Neuronal stem cell (in vitro differentiated cells): ENCODE measurements around the gene SPRR5. TPM values are rescaled to one million over a fixed set of nuclear protein-coding genes. Genes with fewer than 3 reads are reported as not detected.

Source experiments
- DNase-seq: peaks from one replicate; pipeline ENCODE4 v3.0.0-alpha.2; 2013; ENCODE audit warnings: low spot score
- H2AFZ ChIP-seq: one replicate; pipeline ENCODE4 v1.6.1; 2013; ENCODE audit warnings: mild to moderate bottlenecking, low read length, inconsistent platforms
- H2AK5ac ChIP-seq: 2 replicates; pipeline ENCODE4 v1.6.1; 2013; ENCODE audit warnings: low read depth, mild to moderate bottlenecking, inconsistent platforms, low read length, moderate library complexity, mixed read lengths
- H2BK120ac ChIP-seq: 2 replicates; pipeline ENCODE4 v1.6.1; 2013; ENCODE audit warnings: low read depth, mild to moderate bottlenecking, inconsistent platforms, low read length, moderate library complexity, mixed read lengths
- H2BK12ac ChIP-seq: one replicate; pipeline ENCODE4 v1.6.1; 2013; ENCODE audit warnings: low read length, inconsistent platforms
- H2BK15ac ChIP-seq: 2 replicates; pipeline ENCODE4 v1.6.1; 2013; ENCODE audit warnings: mild to moderate bottlenecking, low read length, inconsistent platforms, mixed read lengths
- H2BK5ac ChIP-seq: one replicate; pipeline ENCODE4 v1.6.1; 2013; ENCODE audit warnings: inconsistent platforms, mild to moderate bottlenecking, low read length, moderate library complexity
- H3K14ac ChIP-seq: one replicate; pipeline ENCODE4 v1.6.1; 2013; ENCODE audit warnings: low read length, inconsistent platforms
- H3K18ac ChIP-seq: 2 replicates; pipeline ENCODE4 v1.6.1; 2013; ENCODE audit warnings: low read length, inconsistent platforms
- H3K23ac ChIP-seq: 2 replicates; pipeline ENCODE4 v1.6.1; 2013; ENCODE audit warnings: low read depth, mild to moderate bottlenecking, mixed read lengths, low read length, inconsistent platforms; ENCODE audit not compliant: poor library complexity
- H3K27ac ChIP-seq: replicated peaks from 3 replicates; pipeline ENCODE4 v1.5.1; 2013; ENCODE audit warnings: low read length, inconsistent platforms
- H3K27me3 ChIP-seq, 3 experiments: 2 replicates each; pipeline ENCODE4 v1.6.1; 2013; ENCODE audit warnings: low read length in 3 of 3, mild to moderate bottlenecking in 2 of 3, inconsistent platforms in 1 of 3, low read depth in 1 of 3, mixed read lengths in 1 of 3, moderate library complexity in 1 of 3; ENCODE audit not compliant: control insufficient read depth in 3 of 3, insufficient read depth in 3 of 3
- H3K36me3 ChIP-seq, 2 donors: replicated peaks in 1 of 2; 2 replicates each; pipeline ENCODE4 v1.6.1; 2013; ENCODE audit warnings: low read length in 2 of 2; ENCODE audit not compliant: control insufficient read depth in 2 of 2, insufficient read depth in 2 of 2
- H3K4ac ChIP-seq: 2 replicates; pipeline ENCODE4 v1.6.1; 2013; ENCODE audit warnings: inconsistent platforms, mild to moderate bottlenecking, low read length, moderate library complexity
- H3K4me1 ChIP-seq, 2 donors: 1 replicate in 1 of 2; 2 replicates in 1 of 2; pipeline ENCODE4 v1.6.1; 2013; ENCODE audit warnings: low read length in 2 of 2, low read depth in 1 of 2; ENCODE audit not compliant: control insufficient read depth in 2 of 2, insufficient read depth in 1 of 2
- H3K4me2 ChIP-seq: one replicate; pipeline ENCODE4 v1.6.1; 2013; ENCODE audit warnings: mild to moderate bottlenecking, low read length, inconsistent platforms; ENCODE audit not compliant: insufficient read depth, poor library complexity, severe bottlenecking
- H3K4me3 ChIP-seq, 2 donors: 2 replicates each; pipeline ENCODE4 v1.5.1; 2013; ENCODE audit warnings: low read length in 2 of 2, mild to moderate bottlenecking in 2 of 2, inconsistent platforms in 1 of 2, moderate library complexity in 1 of 2
- H3K79me1 ChIP-seq: one replicate; pipeline ENCODE4 v1.6.1; 2013; ENCODE audit warnings: low read depth, mild to moderate bottlenecking, inconsistent platforms, low read length, moderate library complexity
- H3K9ac ChIP-seq: one replicate; pipeline ENCODE4 v1.6.1; 2013; ENCODE audit warnings: mild to moderate bottlenecking, low read depth, low read length, inconsistent platforms; ENCODE audit not compliant: poor library complexity
- H3K9me3 ChIP-seq, 2 donors: replicated peaks in 1 of 2; 2 replicates each; pipeline versions ENCODE3 to v1.6.1; 2013; ENCODE audit warnings: low read length in 2 of 2, mild to moderate bottlenecking in 2 of 2, inconsistent platforms in 1 of 2, low read depth in 1 of 2, mixed read lengths in 1 of 2, moderate library complexity in 1 of 2; ENCODE audit not compliant: control insufficient read depth in 2 of 2, insufficient read depth in 1 of 2
- H4K8ac ChIP-seq: one replicate; pipeline ENCODE4 v1.6.1; 2013; ENCODE audit warnings: low read depth, mild to moderate bottlenecking, inconsistent platforms, low read length, moderate library complexity
- H4K91ac ChIP-seq: one replicate; pipeline ENCODE4 v1.6.1; 2013; ENCODE audit warnings: low read length, low read depth, mild to moderate bottlenecking, inconsistent platforms; ENCODE audit not compliant: poor library complexity
- WGBS, 2 donors: extraction: QIAGEN DNeasy Blood & Tissue Kit; methylation state at CpG; one replicate each; pipeline ENCODE4 v1.1.7; 2013; ENCODE audit warnings: missing lambda C conversion rate in 2 of 2, mixed read lengths in 1 of 2; ENCODE audit not compliant: insufficient read length in 2 of 2, insufficient replicate concordance in 1 of 2; ENCODE audit errors: extremely low coverage in 2 of 2; 5-methylcytosine and 5-hydroxymethylcytosine counted together
- polyA plus RNA-seq, 2 experiments: library from polyadenylated mRNA; stranded (reverse); fragments of 200-250 nt; gene quantifications; one replicate each; pipeline ENCODE4 v1.2.3, GENCODE V29; 2013

Gene SPRR5, protein sequence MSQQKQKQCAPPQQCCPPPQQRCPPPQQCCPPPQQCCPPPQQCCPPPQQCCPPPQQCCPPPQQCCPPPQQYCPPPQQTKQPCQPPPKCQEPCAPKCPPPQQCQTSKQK
- polyA plus RNA-seq (2013, experiment 1 of 2): not detected
- polyA plus RNA-seq (2013, experiment 2 of 2): not detected

DNA sequence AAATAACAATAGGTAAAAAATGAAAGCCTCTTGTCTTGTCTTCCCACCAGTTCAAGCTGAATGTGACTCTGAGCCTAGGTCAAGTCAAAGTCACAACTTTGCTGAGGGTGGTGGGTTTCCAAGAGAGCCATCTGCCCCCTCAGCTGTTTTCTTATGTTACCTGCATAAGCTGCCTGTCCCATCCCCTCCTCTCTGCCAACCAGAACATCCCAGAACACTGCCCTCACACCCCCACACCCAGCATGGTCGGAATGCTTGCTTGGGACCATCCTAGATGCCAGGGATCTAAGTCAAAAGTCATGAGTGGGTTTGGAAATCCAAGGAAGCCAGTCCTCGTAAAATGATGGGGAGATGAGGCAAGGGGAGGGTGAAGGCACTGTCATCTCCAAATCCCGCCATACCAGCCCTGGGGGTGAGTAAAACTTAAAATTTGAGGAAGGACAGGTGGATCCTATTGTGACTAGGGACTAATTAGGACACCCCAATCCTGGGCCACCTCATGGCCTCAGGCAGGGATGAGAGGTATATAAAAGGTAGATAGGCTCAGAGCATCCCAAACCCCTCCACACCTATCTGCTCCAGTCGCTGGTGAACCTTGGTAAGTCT, at the start of gene SPRR5:
TSS of gene SPRR5 (plus strand) at position 556 of the 606 bp plus-strand sequence. CDS start 1,349 bp downstream, outside the sequence.
- WGBS, 2 donors: no CpG with 5 or more reads among the region's 4 CpGs
- Histone ChIP-seq H3K18ac (no peak within 1 kb of the TSS), H4K8ac (no peak within 1 kb of the TSS), H3K4ac (no peak within 1 kb of the TSS), H3K9me3 (no peaks in the 10 kb centered on the region), H2AFZ (no peak within 1 kb of the TSS), H4K91ac (no peak within 1 kb of the TSS), H3K27me3 (no peaks in the 10 kb centered on the region), H2BK12ac (no peak within 1 kb of the TSS), H3K9ac (no peak within 1 kb of the TSS), H3K23ac (no peak within 1 kb of the TSS), H3K4me1 (no peaks in the 10 kb centered on the region), H3K4me2 (no peak within 1 kb of the TSS), H2BK120ac (no peak within 1 kb of the TSS), H3K4me3 (no peak within 1 kb of the TSS), H2AK5ac (no peak within 1 kb of the TSS), H3K36me3 (no peaks in the 10 kb centered on the region), H2BK15ac (no peak within 1 kb of the TSS), H3K27ac (no peak within 1 kb of the TSS), H3K14ac (no peak within 1 kb of the TSS), H3K79me1 (no peaks in the 10 kb centered on the region), H2BK5ac (no peak within 1 kb of the TSS)
- no peak for DNase-seq

DNA sequence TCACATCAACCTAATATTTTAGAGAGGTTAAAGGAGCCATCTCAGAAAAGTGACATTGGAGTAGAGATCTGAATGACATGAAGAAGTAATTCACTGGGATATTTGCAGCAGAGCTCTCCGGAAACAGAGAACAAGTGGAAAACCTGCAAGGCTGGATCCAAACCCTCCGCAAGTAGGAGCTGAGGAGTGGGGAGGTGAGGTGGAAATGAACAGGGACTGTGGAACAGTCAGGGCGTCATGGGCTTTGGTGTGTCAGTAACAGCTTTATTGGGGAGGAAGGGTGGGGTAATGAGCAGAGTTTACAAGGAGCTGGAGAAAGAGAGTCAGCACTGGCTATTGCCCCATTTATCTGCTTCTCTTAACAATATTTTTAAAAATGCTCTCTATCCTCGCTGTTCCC, 48.0 kb upstream of the SPRR5 start:
- WGBS, 2 donors: no CpG with 5 or more reads among the region's 4 CpGs
- H2BK15ac ChIP-seq: no peak overlapping the region
- H2BK5ac ChIP-seq: no peak overlapping the region

DNA sequence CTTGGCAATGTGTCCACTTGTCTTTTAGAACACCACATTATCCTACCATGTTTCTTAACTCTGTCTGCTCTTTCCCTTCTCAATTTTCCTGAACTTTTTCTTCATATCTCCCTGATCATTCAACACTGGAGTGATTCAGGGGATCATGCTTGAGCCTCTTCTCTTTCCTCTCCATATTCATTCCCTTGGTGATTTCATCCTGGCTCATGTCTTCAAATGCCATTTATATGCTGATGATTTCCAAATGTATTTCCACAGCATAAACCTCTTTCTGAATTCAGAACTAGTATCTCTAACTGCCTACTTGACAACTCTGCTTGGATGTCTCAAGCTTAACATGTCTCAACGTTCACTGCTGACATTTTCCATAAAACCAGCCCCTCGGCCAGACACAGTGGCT, 47.1 kb upstream of the SPRR5 start:
- Histone ChIP-seq H2AK5ac (no peak overlapping the region), H3K27me3 (peaks cover 0 to 10% (median 0%) of the 10 kb centered on the region in 3 experiments), H3K14ac (no peak overlapping the region), H3K9me3 (no peaks in the 10 kb centered on the region), H3K18ac (no peak overlapping the region), H2AFZ (no peak overlapping the region), H3K79me1 (no peaks in the 10 kb centered on the region), H3K27ac (no peak overlapping the region), H3K4me3 (no peak overlapping the region), H3K36me3 (no peaks in the 10 kb centered on the region), H3K4me2 (no peak overlapping the region), H4K91ac (no peak overlapping the region), H3K23ac (no peak overlapping the region), H4K8ac (no peak overlapping the region), H2BK120ac (no peak overlapping the region), H3K9ac (no peak overlapping the region), H2BK15ac (no peak overlapping the region), H3K4me1 (no peaks in the 10 kb centered on the region), H2BK12ac (no peak overlapping the region), H3K4ac (no peak overlapping the region), H2BK5ac (no peak overlapping the region)
- DNase-seq: no peak
- WGBS, 2 donors: no CpG with 5 or more reads among the region's 2 CpGs

More for the DNA sequence above, 48.0 kb upstream of the SPRR5 start:
- no peak overlapping the region for H3K27ac ChIP-seq
- no peak for DNase-seq
- no peaks in the 10 kb centered on the region for H3K4me1 ChIP-seq
- no peak overlapping the region for H3K14ac ChIP-seq
- H3K9ac ChIP-seq: no peak overlapping the region
- H3K4ac ChIP-seq: no peak overlapping the region
- no peak overlapping the region for H3K18ac ChIP-seq
- H4K8ac ChIP-seq: no peak overlapping the region
- no peak overlapping the region for H2AFZ ChIP-seq
- no peak overlapping the region for H3K23ac ChIP-seq
- no peak overlapping the region for H3K4me2 ChIP-seq
- H3K4me3 ChIP-seq: no peak overlapping the region
- no peak overlapping the region for H2BK120ac ChIP-seq
- H3K27me3 ChIP-seq: peaks cover 0 to 10% (median 0%) of the 10 kb centered on the region in 3 experiments
- no peak overlapping the region for H4K91ac ChIP-seq
- no peaks in the 10 kb centered on the region for H3K36me3 ChIP-seq
- H2AK5ac ChIP-seq: no peak overlapping the region
- H3K79me1 ChIP-seq: no peaks in the 10 kb centered on the region
- H2BK12ac ChIP-seq: no peak overlapping the region
- no peaks in the 10 kb centered on the region for H3K9me3 ChIP-seq

DNA sequence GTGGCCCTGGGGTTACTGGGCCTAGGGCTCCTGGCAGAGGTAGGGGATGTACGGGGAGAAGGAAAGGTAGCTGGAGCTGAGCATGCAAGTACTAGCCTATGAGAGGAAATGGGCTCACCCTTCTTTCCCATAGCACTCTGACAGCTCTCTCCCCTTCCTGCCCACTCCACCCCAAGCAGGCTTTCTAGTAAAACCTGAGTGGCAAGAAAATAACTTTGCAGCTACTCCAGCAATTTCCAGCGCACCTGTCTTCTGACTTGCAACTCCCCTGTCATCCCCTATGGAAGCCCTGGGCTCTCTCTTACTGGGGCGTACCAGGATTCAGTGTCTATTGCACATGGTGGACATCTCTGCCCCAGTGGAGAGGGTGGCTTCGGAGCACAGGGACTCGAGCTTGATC, 45.4 kb upstream of the SPRR5 start:
- Histone ChIP-seq H3K79me1 (no peaks in the 10 kb centered on the region), H3K14ac (no peak overlapping the region), H2BK120ac (no peak overlapping the region), H3K4me3 (no peak overlapping the region), H3K27ac (no peak overlapping the region), H3K4me1 (no peaks in the 10 kb centered on the region), H3K4me2 (no peak overlapping the region), H3K4ac (no peak overlapping the region), H4K91ac (no peak overlapping the region), H2BK12ac (no peak overlapping the region), H2BK5ac (no peak overlapping the region), H3K23ac (no peak overlapping the region), H3K9ac (no peak overlapping the region), H2AFZ (no peak overlapping the region), H3K9me3 (no peaks in the 10 kb centered on the region), H4K8ac (no peak overlapping the region), H2AK5ac (no peak overlapping the region), H2BK15ac (no peak overlapping the region), H3K18ac (no peak overlapping the region), H3K27me3 (peaks cover 0 to 10% (median 0%) of the 10 kb centered on the region in 3 experiments), H3K36me3 (no peaks in the 10 kb centered on the region)
- DNase-seq: no peak
- WGBS, 2 donors: no CpG with 5 or more reads among the region's 5 CpGs
